ENCODE results near the gene TMEM45B.
"Not testable (repeated sequence)": the region's sequence is repeated elsewhere in the genome, so short reads cannot be mapped to it uniquely, and the experiment has no call there.

The TMEM45B gene

DNA sequence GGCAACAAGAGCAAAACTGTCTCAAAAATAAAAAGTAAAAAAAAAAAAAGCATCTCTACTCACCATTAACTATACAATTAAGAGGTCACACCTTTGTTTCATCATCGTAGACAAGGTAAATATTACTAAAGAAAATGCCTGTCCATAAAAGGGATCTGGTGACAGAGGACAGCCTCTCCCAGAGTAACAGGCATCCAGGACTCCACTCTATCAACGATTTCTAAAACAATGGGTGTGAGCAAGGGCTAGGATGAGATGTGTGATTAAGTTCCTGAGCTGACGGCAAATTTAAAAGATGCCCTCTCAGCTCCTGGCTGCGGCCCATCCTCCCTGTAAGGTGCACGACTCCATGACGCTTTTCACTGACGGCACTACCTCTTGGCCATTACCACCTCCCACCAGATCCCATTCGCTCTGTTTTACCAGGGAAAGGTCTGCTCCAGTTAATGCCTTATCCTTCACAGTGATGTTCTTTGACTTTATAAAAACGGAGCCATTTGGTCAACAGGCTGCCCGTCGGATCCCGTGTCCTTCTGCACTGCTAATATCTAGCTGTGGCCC is 2.3 kb upstream of the TMEM45B start:
- no peak for DNase-seq

GRCh38 chr11:129814244-129815014 is 1.2 kb upstream of the TMEM45B start:
- DNase-seq, result no peak

GRCh38 chr11:129817534-129818051 is 1.9 kb downstream of the TMEM45B start:
- DNase-seq, result no peak

DNA sequence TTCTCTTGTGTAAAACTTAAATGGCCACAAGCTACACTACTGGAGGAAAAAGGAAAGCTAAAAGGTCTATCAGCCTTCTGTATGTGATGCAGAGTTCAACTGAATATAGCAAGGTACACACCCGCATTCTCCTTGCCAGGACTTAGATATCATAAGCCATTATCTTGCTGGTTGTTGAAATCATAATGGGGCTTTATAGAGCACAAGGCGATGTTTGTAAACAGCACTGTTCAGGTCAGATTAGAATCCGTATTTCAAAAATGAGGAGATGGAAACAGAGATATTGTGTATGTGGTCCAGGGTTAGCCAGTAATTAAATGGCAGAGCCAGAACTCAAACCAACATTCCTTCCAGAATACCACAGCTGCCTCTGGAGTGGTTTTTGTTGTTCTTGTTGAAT is 2.6 kb downstream of the TMEM45B start:
- DNase-seq, result not testable (repeated sequence)

GRCh38 chr11:129819237-129819636 is 3.6 kb downstream of the TMEM45B start:
- DNase-seq, result no peak

GRCh38 chr11:129820228-129820627 is 4.6 kb downstream of the TMEM45B start:
- DNase-seq, result not testable (repeated sequence)

- not testable (repeated sequence) for DNase-seq
These were observed 7.6 kb downstream of the TMEM45B start for GRCh38 chr11:129823281-129823680.

DNA sequence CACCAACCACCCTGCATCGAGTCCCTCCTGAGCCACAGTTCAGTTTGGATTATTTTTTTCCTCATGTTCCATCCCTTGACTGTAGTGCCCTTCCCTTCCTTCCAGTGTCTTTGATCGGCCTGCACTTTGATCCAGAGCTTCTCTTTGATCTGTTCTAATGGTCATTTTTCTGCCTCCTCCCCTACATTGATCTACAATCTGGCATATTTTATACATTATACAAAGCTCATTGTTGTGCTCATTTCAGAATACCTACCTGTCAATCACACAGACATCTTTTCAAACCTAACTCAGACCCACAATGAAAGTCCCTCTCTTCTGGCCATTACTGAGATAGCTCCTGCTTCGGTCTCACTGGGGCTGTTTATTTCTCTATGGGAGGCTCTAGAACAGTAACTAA is 8.2 kb downstream of the TMEM45B start:
- not testable (repeated sequence) for DNase-seq

DNA sequence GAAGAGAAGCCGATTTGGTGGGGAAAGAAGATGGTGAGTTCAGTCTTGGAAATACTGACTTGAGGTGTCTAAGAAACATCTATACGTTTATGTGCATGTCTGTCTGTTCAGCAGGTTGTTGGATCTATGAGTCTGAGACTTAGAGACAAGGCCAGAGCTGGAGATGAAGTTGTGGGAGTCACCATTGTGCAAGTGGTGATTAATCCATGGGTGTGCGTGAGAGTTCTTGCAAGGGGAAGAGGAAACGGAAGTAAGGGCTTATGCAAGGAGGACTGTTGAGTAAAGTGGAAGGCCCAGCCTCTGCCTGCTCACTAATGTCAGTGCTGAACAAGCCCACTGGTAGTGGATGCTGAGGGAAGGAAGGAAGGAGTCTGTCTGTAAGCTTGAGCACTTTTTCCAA is 9.7 kb downstream of the TMEM45B start:
- DNase-seq, result no peak

GRCh38 chr11:129828301-129828836 is 12.7 kb downstream of the TMEM45B start:
- DNase-seq, result no peak

DNA sequence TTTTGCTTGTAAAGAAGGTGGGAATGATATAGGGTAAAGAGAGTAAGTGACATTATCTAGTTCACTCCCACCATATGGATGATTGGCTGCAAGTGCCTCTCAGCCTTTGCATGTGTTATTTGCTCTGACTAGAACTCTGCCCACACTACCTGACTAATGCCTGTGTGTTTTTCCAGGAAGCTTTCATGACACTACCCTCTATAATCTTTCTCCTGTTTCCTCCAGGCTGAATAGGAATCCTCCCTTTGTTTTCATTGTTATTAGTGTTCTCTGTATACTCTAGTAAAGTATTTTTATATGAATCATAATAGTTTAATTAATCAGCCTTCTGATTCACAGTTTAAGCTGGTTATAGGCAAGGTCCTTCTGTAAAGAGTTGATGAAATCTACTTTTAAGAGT is 13.8 kb downstream of the TMEM45B start:
- not testable (repeated sequence) for DNase-seq

DNA sequence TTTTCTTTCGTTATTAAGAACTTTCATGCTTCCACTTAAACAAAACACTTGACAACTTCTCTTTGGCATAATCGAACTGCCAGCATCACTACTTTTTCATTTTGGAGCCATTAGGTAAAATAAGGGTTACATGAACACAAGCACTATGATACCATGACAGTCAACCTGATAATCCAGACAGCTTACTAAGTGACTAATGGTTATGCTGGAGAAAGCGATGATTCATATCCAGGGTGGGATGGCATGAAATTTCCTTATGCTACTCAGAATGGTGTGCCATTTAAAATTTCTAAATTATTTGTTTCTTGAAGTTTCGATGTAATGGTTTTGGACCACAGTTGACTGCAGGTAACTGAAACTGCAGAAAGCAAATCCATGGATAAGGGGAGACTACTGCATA is 15.6 kb downstream of the TMEM45B start:
- not testable (repeated sequence) for DNase-seq

DNA sequence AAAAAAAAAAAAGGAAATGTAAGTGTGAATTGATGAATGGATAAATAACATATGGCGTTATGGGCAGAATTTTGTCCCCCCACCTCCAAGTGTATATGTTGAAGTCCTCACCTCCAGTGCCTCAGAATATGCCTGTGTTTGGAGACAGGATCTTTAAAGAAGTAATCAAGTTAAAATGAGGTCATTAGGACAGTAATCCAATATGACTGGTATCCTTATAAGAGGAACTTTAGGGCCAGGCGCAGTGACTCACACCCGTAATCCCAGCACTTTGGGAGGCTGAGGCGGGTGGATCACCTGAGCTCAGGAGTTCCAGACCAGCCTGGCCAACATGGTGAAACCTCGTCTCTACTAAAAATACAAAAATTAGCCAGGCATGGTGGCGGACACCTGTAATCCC is 17.6 kb downstream of the TMEM45B start:
- not testable (repeated sequence) for DNase-seq

GRCh38 chr11:129836423-129836891 is 20.8 kb downstream of the TMEM45B start:
- DNase-seq, result not testable (repeated sequence)

GRCh38 chr11:129836979-129837378 is 21.3 kb downstream of the TMEM45B start:
- DNase-seq, result no peak

DNA sequence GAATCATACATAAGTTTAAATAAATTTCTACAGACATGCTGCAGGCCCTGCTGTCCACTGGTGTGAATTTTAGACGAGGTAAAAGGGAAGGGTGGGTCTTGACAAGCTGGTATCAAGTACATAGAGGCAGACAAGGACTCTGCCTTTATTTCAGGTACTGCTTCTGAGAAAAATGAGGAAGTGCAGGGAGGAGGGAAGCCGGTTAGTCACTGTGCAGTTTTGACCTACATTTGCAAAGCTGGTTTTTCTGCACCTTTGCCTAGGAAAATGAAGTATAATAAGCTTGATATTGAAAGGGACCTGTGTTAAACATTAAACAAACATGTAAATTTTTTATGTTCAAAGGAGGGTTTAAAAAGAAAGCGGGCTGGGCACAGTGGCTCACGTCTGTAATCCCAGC is 24.6 kb downstream of the TMEM45B start:
- DNase-seq, result no peak

GRCh38 chr11:129842138-129842537 is 26.5 kb downstream of the TMEM45B start:
- no peak for DNase-seq

DNA sequence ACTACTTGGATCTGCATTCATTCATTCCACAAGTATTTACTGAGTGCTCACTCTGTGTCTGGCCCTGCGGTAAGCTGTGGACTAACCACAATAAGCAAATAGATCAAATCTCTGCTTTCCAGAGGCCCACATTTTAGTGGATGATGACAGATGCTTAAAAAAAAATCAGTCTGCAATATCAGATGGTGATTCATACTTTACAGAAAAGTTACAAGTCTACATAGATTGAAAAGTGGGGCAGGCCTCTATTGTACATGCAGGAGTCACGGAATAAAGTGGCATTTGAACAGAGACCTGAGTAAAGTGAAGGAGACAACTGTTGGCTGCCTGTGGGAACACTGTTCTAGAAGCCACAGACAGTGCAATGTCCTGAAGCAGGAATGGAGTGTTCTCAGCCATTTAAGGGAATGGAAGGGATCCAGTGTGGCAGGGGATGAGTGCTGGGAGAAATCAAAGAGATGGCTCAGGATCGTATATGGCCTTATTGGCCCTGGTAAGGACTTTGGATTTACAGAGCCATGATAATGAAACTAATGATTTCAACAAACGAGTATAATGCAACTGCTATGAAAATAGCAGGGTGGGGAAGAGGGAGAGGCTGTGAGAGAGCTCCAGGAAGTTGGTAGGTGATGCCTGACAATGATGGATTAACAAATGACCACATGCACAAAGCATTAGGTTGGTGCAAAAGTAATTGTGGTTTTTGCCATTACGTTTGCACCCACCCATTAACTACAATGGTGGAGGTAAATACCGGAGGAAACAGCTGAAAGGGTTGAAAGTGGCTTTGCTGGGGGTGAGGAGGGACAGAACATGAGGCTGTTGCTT is 31.1 kb downstream of the TMEM45B start:
- peak in 1 of 2 experiments; percentile 22 for DNase-seq

DNA sequence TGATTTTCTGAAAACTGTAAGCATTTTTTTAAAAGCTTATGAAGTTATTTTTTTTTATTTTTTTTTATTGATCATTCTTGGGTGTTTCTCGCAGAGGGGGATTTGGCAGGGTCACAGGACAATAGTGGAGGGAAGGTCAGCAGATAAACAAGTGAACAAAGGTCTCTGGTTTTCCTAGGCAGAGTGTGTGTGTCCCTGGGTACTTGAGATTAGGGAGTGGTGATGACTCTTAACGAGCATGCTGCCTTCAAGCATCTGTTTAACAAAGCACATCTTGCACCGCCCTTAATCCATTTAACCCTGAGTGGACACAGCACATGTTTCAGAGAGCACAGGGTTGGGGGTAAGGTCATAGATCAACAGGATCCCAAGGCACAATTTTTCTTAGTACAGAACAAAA is 31.7 kb downstream of the TMEM45B start:
- DNase-seq, result not testable (repeated sequence)

DNA sequence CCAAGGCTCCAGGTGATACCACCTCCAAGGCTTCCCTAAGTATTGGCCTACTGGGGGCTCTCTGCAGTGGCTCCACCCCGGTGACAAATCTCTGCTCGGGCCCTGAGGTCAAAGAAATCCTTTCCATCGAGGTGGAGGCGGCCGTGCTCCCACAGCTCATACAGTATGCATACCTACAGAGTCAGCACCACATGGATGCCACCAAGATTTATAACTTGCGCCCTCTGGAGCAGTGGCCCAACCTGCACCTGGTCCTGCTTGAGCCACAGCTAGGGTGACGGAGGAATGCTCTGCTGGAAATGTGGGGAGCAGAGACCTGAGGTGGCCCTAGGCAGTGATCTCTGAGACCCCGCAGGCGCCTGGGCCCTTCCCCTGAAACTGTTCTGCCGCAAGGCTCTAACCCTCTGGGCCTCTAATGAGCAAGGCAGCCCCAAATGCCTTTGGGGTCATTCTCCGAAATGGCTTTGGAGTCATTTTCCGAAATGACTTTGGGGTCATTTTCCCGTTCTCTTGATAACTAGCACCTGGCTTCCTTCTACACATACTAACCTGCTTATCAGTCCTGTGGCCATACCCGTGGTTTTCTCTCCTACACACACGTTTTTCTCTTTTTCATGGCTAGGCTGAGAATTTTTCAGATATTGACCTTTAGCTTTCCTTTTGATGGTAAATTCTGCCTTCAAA is 33.9 kb downstream of the TMEM45B start:
- no peak for DNase-seq

DNA sequence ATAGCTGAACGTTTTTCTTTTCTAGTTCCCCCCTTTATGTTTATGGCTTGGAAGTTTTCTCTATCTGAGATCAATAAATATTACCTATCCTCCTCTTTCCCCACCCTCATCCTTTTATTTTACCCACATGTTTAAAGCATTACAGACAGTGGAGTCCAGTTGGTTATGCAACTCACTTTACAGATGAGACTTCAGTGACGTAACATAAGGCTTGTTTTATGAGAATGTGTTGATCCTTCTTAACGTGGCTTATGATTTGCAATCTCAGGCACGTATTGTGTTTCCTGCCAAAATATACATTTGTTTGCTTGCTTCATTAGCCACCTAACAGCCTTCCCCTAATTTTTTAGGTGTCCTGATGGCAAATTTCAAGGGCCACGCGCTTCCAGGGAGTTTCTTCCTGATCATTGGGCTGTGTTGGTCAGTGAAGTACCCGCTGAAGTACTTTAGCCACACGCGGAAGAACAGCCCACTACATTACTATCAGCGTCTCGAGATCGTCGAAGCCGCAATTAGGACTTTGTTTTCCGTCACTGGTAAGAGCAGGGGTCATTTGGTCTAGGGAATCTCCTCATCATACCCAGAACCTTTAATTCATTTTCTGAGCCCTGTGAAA is 36.6 kb downstream of the TMEM45B start:
- peak in 1 of 2 experiments; percentile 42 for DNase-seq

Measured in NCI-H524 (cell line).